Stimulated activated CD4-positive, alpha-beta T cell treated with anti-CD3 and anti-CD28 coated beads, Interleukin-12 subunit alpha, Interleukin-12 subunit beta, amount 100 ng/mL, for 24 hours (primary cell): Measurements from ENCODE around the gene NFAM1.

Source experiments
- DNase-seq, 2 experiments: peaks; one replicate each; pipeline ENCODE4 v3.0.0-alpha.2; 2020; ENCODE audit warnings: low read depth in 2 of 2

NFAM1 gene

GRCh38 chr22:42432020-42432596 is at the start of gene NFAM1:
TSS of gene NFAM1 (minus strand) at chr22:42432403. CDS start at chr22:42432357, 46 bp downstream.
- DNase-seq: no peak

- no peak for DNase-seq
Measured at GRCh38 chr22:42475122-42475521, 42.9 kb upstream of the NFAM1 start.

GRCh38 chr22:42473484-42474193 is 41.4 kb upstream of the NFAM1 start:
- DNase-seq: no peak

GRCh38 chr22:42472671-42473070 is 40.5 kb upstream of the NFAM1 start:
- DNase-seq: no peak

GRCh38 chr22:42471441-42471840 is 39.2 kb upstream of the NFAM1 start:
- DNase-seq: no peak

- no peak for DNase-seq
Measured at GRCh38 chr22:42470366-42471082, 38.3 kb upstream of the NFAM1 start.

GRCh38 chr22:42468841-42469240 is 36.6 kb upstream of the NFAM1 start:
- no peak for DNase-seq

- no peak for DNase-seq
Measured at GRCh38 chr22:42462016-42462415, 29.8 kb upstream of the NFAM1 start.

- no peak for DNase-seq
Measured at GRCh38 chr22:42461511-42461910, 29.3 kb upstream of the NFAM1 start.

- no peak for DNase-seq
Measured at GRCh38 chr22:42459287-42460063, 27.3 kb upstream of the NFAM1 start.

GRCh38 chr22:42452916-42453315 is 20.7 kb upstream of the NFAM1 start:
- no peak for DNase-seq

- DNase-seq: no peak
Measured at GRCh38 chr22:42452456-42452855, 20.3 kb upstream of the NFAM1 start.

- DNase-seq: no peak
Measured at GRCh38 chr22:42451499-42452145, 19.4 kb upstream of the NFAM1 start.

- no peak for DNase-seq
Measured at GRCh38 chr22:42450862-42451261, 18.7 kb upstream of the NFAM1 start.

GRCh38 chr22:42446151-42446550 is 13.9 kb upstream of the NFAM1 start:
- no peak for DNase-seq

GRCh38 chr22:42444077-42444904 is 12.1 kb upstream of the NFAM1 start:
- DNase-seq: peak; percentile 51 to 78

- DNase-seq: peak in 1 of 2 experiments; percentile 9
Measured at GRCh38 chr22:42443240-42444076, 11.3 kb upstream of the NFAM1 start.

- DNase-seq: no peak
Measured at GRCh38 chr22:42442748-42443147, 10.5 kb upstream of the NFAM1 start.

GRCh38 chr22:42440728-42441127 is 8.5 kb upstream of the NFAM1 start:
- no peak for DNase-seq
